Measurements from ENCODE around the gene SPINK7. TPM values are rescaled to one million over a fixed set of nuclear protein-coding genes. Genes with fewer than 3 reads are reported as not detected.
"Not testable (repeated sequence)": the region's sequence is repeated elsewhere in the genome, so short reads cannot be mapped to it uniquely, and the experiment has no call there.

SPINK7 gene
- total RNA-seq, 1 donor from 2014 or later: not detected

- H3K4me3 Mint-ChIP-seq (ENCODE audit: unreplicated experiment): no peak overlapping the region
- H3K36me3 ChIP-seq (ENCODE audit: insufficient read depth, low read length): no peaks in the 10 kb centered on the region
- H3K9me3 ChIP-seq (ENCODE audit: insufficient read depth, low read depth, low read length): no peaks in the 10 kb centered on the region
- no peak for TF ChIP-seq EZH2 (IDR thresholded peaks at IDR 0.05; ENCODE audit: insufficient read depth, low read length)
- TF ChIP-seq, protein P1, sequence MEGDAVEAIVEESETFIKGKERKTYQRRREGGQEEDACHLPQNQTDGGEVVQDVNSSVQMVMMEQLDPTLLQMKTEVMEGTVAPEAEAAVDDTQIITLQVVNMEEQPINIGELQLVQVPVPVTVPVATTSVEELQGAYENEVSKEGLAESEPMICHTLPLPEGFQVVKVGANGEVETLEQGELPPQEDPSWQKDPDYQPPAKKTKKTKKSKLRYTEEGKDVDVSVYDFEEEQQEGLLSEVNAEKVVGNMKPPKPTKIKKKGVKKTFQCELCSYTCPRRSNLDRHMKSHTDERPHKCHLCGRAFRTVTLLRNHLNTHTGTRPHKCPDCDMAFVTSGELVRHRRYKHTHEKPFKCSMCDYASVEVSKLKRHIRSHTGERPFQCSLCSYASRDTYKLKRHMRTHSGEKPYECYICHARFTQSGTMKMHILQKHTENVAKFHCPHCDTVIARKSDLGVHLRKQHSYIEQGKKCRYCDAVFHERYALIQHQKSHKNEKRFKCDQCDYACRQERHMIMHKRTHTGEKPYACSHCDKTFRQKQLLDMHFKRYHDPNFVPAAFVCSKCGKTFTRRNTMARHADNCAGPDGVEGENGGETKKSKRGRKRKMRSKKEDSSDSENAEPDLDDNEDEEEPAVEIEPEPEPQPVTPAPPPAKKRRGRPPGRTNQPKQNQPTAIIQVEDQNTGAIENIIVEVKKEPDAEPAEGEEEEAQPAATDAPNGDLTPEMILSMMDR (IDR thresholded peaks at IDR 0.05; ENCODE audit: insufficient read depth, low read depth, low read length): no peak
- H3K27me3 Mint-ChIP-seq (ENCODE audit: low read depth, unreplicated experiment): no peaks in the 10 kb centered on the region
- DNase-seq (ENCODE audit: low read depth): no peak
- H3K9me3 Mint-ChIP-seq (ENCODE audit: unreplicated experiment): peaks cover 3% of the 10 kb centered on the region
- H3K4me2 ChIP-seq (ENCODE audit: low read length): no peak overlapping the region
- no peaks in the 10 kb centered on the region for H3K4me1 Mint-ChIP-seq (ENCODE audit: low read depth, unreplicated experiment)
- H2AFZ ChIP-seq (ENCODE audit: low read depth, low read length): no peak overlapping the region
- no peaks in the 10 kb centered on the region for H3K36me3 Mint-ChIP-seq (ENCODE audit: low read depth, unreplicated experiment)
- no peak overlapping the region for H3K27ac Mint-ChIP-seq (ENCODE audit: unreplicated experiment)
- no peaks in the 10 kb centered on the region for H4K20me1 ChIP-seq (ENCODE audit: insufficient read depth, low read length)
- no peaks in the 10 kb centered on the region for H3K4me1 ChIP-seq (ENCODE audit: insufficient read depth, low read length)
- H3K27me3 ChIP-seq (ENCODE audit: insufficient read depth, low read length): no peaks in the 10 kb centered on the region
- no peak overlapping the region for H3K27ac ChIP-seq (ENCODE audit: low read depth, low read length)
- no peaks in the 10 kb centered on the region for H3K79me2 ChIP-seq (ENCODE audit: insufficient read depth, low read length)
- H3K4me3 ChIP-seq (ENCODE audit: insufficient read depth, low read depth, low read length): no peak overlapping the region
- no peak for FAIRE-seq
- no peak overlapping the region for H3K9ac ChIP-seq (ENCODE audit: low read length)
Measured at GRCh38 chr5:148314731-148315130, 2.5 kb downstream of the SPINK7 start.

DNA sequence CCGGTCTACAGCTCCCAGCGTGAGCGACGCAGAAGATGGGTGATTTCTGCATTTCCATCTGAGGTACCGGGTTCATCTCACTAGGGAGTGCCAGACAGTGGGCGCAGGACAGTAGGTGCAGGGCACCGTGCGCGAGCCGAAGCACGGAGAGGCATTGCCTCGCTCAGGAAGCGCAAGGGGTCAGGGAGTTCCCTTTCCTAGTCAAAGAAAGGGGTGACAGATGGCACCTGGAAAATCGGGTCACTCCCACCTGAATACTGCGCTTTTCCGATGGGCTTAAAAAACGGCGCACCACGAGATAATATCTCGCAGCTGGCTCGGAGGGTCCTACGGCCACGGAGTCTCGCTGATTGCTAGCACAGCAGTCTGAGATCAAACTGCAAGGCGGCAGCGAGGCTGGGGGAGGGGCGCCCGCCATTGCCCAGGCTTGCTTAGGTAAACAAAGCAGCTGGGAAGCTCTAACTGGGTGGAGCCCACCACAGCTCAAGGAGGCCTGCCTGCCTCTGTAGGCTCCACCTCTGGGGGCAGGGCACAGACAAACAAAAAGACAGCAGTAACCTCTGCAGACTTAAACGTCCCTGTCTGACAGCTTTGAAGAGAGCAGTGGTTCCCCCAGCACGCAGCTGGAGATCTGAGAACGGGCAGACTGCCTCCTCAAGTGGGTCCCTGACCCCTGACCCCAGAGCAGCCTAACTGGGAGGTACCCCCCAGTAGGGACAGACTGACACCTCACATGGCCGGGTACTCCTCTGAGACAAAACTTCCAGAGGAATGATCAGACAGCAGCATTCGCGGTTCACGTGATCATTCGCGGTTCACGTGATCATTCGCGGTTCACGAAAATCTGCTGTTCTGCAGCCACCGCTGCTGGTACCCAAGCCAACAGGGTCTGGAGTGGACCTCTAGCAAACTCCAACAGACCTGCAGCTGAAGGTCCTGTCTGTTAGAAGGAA, 8.1 kb downstream of the SPINK7 start:
- Histone ChIP-seq H2AFZ (ENCODE audit: low read depth, low read length) (peak overlapping the region; percentile 71), H3K4me2 (ENCODE audit: low read length) (peak overlapping the region; percentile 68)
- peak overlapping the region; percentile 26 for H3K27ac Mint-ChIP-seq (ENCODE audit: unreplicated experiment)

GRCh38 chr5:148333262-148333849, 21.1 kb downstream of the SPINK7 start:
- no peak overlapping the region for H3K27ac ChIP-seq (ENCODE audit: low read depth, low read length)
- no peak for DNase-seq (ENCODE audit: low read depth)
- no peaks in the 10 kb centered on the region for H4K20me1 ChIP-seq (ENCODE audit: insufficient read depth, low read length)
- no peak overlapping the region for H3K27ac Mint-ChIP-seq (ENCODE audit: unreplicated experiment)
- H3K9me3 ChIP-seq (ENCODE audit: insufficient read depth, low read depth, low read length): no peaks in the 10 kb centered on the region
- no peaks in the 10 kb centered on the region for H3K36me3 Mint-ChIP-seq (ENCODE audit: low read depth, unreplicated experiment)
- no peak overlapping the region for H3K4me3 Mint-ChIP-seq (ENCODE audit: unreplicated experiment)
- no peak overlapping the region for H3K4me2 ChIP-seq (ENCODE audit: low read length)
- no peaks in the 10 kb centered on the region for H3K27me3 Mint-ChIP-seq (ENCODE audit: low read depth, unreplicated experiment)
- no peak overlapping the region for H2AFZ ChIP-seq (ENCODE audit: low read depth, low read length)
- no peak overlapping the region for H3K9ac ChIP-seq (ENCODE audit: low read length)
- H3K4me1 Mint-ChIP-seq (ENCODE audit: low read depth, unreplicated experiment): no peaks in the 10 kb centered on the region
- FAIRE-seq: no peak
- H3K27me3 ChIP-seq (ENCODE audit: insufficient read depth, low read length): no peaks in the 10 kb centered on the region
- H3K4me1 ChIP-seq (ENCODE audit: insufficient read depth, low read length): no peaks in the 10 kb centered on the region
- no peaks in the 10 kb centered on the region for H3K79me2 ChIP-seq (ENCODE audit: insufficient read depth, low read length)
- H3K4me3 ChIP-seq (ENCODE audit: insufficient read depth, low read depth, low read length): no peak overlapping the region
- H3K9me3 Mint-ChIP-seq (ENCODE audit: unreplicated experiment): peaks cover 5% of the 10 kb centered on the region
- H3K36me3 ChIP-seq (ENCODE audit: insufficient read depth, low read length): no peaks in the 10 kb centered on the region
- TF ChIP-seq, protein P1 (IDR thresholded peaks at IDR 0.05; ENCODE audit: insufficient read depth, low read depth, low read length): no peak
- TF ChIP-seq EZH2 (IDR thresholded peaks at IDR 0.05; ENCODE audit: insufficient read depth, low read length): no peak

More for the DNA sequence above, 8.1 kb downstream of the SPINK7 start:
- not testable (repeated sequence) for H4K20me1 ChIP-seq (ENCODE audit: insufficient read depth, low read length); H3K27me3 ChIP-seq (ENCODE audit: insufficient read depth, low read length); H3K4me1 ChIP-seq (ENCODE audit: insufficient read depth, low read length); H3K36me3 Mint-ChIP-seq (ENCODE audit: low read depth, unreplicated experiment); H3K27ac ChIP-seq (ENCODE audit: low read depth, low read length); H3K79me2 ChIP-seq (ENCODE audit: insufficient read depth, low read length); H3K9ac ChIP-seq (ENCODE audit: low read length); H3K27me3 Mint-ChIP-seq (ENCODE audit: low read depth, unreplicated experiment); H3K36me3 ChIP-seq (ENCODE audit: insufficient read depth, low read length); H3K9me3 Mint-ChIP-seq (ENCODE audit: unreplicated experiment); H3K4me1 Mint-ChIP-seq (ENCODE audit: low read depth, unreplicated experiment); H3K9me3 ChIP-seq (ENCODE audit: insufficient read depth, low read depth, low read length); DNase-seq (ENCODE audit: low read depth); FAIRE-seq
- H3K4me3 ChIP-seq (ENCODE audit: insufficient read depth, low read depth, low read length): peak overlapping the region; percentile 42
- H3K4me3 Mint-ChIP-seq (ENCODE audit: unreplicated experiment): peak overlapping the region; percentile 83
